ENCODE results near the gene DYNLT2B. TPM values are rescaled to one million over a fixed set of nuclear protein-coding genes. Genes with fewer than 3 reads are reported as not detected.

Gene DYNLT2B
- 13.6 and 20.1 TPM in 2 replicates for total RNA-seq

GRCh38 chr3:196317687-196318467, at the start of gene DYNLT2B:
Gene DYNLT2B, minus strand, starts transcription at chr3:196318240. Its CDS starts 88 bp downstream, at chr3:196318152.

GRCh38 chr3:196287440-196288140, 30.4 kb downstream of the DYNLT2B start, which contains the start of gene PCYT1A:
Gene PCYT1A, minus strand, starts transcription at chr3:196287726. Its CDS starts 17,195 bp downstream, at chr3:196270531.

Other genes starting within 250 kb of the DYNLT2B start
- 121 and 126 TPM in 2 replicates for gene TFRC, start 236.2 kb downstream of the DYNLT2B start, total RNA-seq
- not detected in 2 replicates for gene ZDHHC19, start 106.8 kb downstream of the DYNLT2B start, total RNA-seq
- not detected in 2 replicates for gene SLC51A, start 101.7 kb downstream of the DYNLT2B start, total RNA-seq
- 80.4 and 82.6 TPM in 2 replicates for gene PCYT1A, start 30.5 kb downstream of the DYNLT2B start, total RNA-seq
- 0.34 and 0.87 TPM in 2 replicates for gene TM4SF19, start 20.1 kb upstream of the DYNLT2B start, total RNA-seq
- gene UBXN7, start 114.2 kb upstream of the DYNLT2B start, total RNA-seq: 5.9 and 7.0 TPM in 2 replicates
- 14.4 and 15.8 TPM in 2 replicates for gene RNF168, start 185.5 kb upstream of the DYNLT2B start, total RNA-seq
- not detected in 2 replicates for gene SMCO1, start 197.1 kb upstream of the DYNLT2B start, total RNA-seq

Data from mammary microvascular endothelial cell (primary cell).